Measurements from ENCODE around the gene CHP1. TPM values are rescaled to one million over a fixed set of nuclear protein-coding genes. Genes with fewer than 3 reads are reported as not detected.

Gene CHP1
- total and polyA plus RNA-seq, 2 of the 8 experiments (the other 6 are each of a cell fraction or from before 2014, with no cell fraction given), result 45.2 to 89.0 TPM

DNA sequence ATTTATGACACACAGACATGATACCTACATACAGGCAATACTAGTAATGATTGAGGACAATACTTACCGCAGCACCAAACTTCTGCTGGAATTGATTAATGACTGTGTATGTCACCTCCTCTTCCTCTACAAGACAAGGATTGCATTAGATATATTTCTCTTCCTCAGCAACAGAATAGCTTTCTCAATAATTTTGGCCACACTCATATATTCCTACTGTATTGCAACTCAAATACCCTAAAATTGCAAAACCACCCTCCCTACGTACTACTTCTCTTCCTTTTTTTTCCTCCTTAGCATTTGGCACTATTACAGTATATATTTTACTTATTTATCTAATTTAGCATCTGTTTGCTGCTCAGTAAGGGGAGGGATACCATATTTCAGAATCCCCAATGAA is 15.4 kb upstream of the CHP1 start (continued):
- TF ChIP-seq CREB1 (IDR thresholded peaks at IDR 0.05), result no peak
